HEK293 (cell line): Measurements from ENCODE around the gene OSCAR.
A peak's percentile ranks its signal among the peaks of the same experiment; 100 is the strongest.

Experiments used
- HOXA7 ChIP-seq: sonication (generic); formaldehyde crosslinking; IDR thresholded peaks from 2 replicates; pipeline ENCODE4 v1.8.1; 2022; ENCODE audit warnings: missing genetic modification reagents, borderline replicate concordance
- HOXC10 ChIP-seq: sonication (generic); formaldehyde crosslinking; IDR thresholded peaks from 2 replicates; pipeline ENCODE4 v1.8.1; 2023; ENCODE audit warnings: mild to moderate bottlenecking, missing genetic modification reagents
- KLF1 ChIP-seq: fragments of 450-650 bp; formaldehyde crosslinking; IDR thresholded peaks from 2 replicates; pipeline ENCODE4 v1.5.1; 2016; ENCODE audit warnings: missing biosample characterization, missing genetic modification characterization
- KLF7 ChIP-seq: fragments of 450-650 bp; formaldehyde crosslinking; IDR thresholded peaks from 2 replicates; pipeline ENCODE4 v1.5.1; 2016; ENCODE audit warnings: missing biosample characterization, missing genetic modification characterization, borderline replicate concordance
- KLF8 ChIP-seq: fragments of 450-650 bp; formaldehyde crosslinking; IDR thresholded peaks from 2 replicates; pipeline ENCODE4 v1.5.1; 2016; ENCODE audit warnings: missing biosample characterization, missing genetic modification characterization
- MEIS1 ChIP-seq: sonication (generic); formaldehyde crosslinking; IDR thresholded peaks from 2 replicates; pipeline ENCODE4 v1.8.1; 2022; ENCODE audit warnings: missing genetic modification reagents, mild to moderate bottlenecking, borderline replicate concordance
- PBX3 ChIP-seq: sonication (generic); formaldehyde crosslinking; IDR thresholded peaks from 2 replicates; pipeline ENCODE4 v1.8.1; 2022; ENCODE audit warnings: mild to moderate bottlenecking, moderate library complexity, missing genetic modification reagents
- PRDM1 ChIP-seq: fragments of 450-650 bp; formaldehyde crosslinking; IDR thresholded peaks from 2 replicates; pipeline ENCODE4; 2016; ENCODE audit warnings: missing biosample characterization, missing genetic modification characterization
- SCRT2 ChIP-seq: fragments of 450-650 bp; formaldehyde crosslinking; IDR thresholded peaks from 2 replicates; pipeline ENCODE4 v1.5.1; 2016; ENCODE audit warnings: missing biosample characterization, missing genetic modification characterization
- TCF7L2 ChIP-seq: IDR thresholded peaks from 2 replicates; pipeline ENCODE4 v1.6.1; 2011; ENCODE audit warnings: low read depth, mild to moderate bottlenecking, inconsistent platforms, low read length, moderate library complexity, borderline replicate concordance
- ZBTB7A ChIP-seq: fragments of 450-650 bp; formaldehyde crosslinking; IDR thresholded peaks from 2 replicates; pipeline ENCODE4 v1.5.1; 2016; ENCODE audit warnings: low read depth, missing biosample characterization, missing genetic modification characterization
- ZFHX2 ChIP-seq: fragments of 450-650 bp; formaldehyde crosslinking; conservative IDR thresholded peaks from 2 replicates; pipeline ENCODE4 v1.5.1; 2016; ENCODE audit warnings: missing biosample characterization, missing genetic modification characterization
- ZNF146 ChIP-seq: fragments of 450-650 bp; formaldehyde crosslinking; IDR thresholded peaks from 2 replicates; pipeline ENCODE4 v1.5.1; 2016; ENCODE audit warnings: missing biosample characterization, missing genetic modification characterization
- ZNF155 ChIP-seq: fragments of 450-650 bp; formaldehyde crosslinking; IDR thresholded peaks from 2 replicates; pipeline ENCODE4 v1.5.1; 2016; ENCODE audit warnings: missing biosample characterization, missing genetic modification characterization
- ZNF174 ChIP-seq: fragments of 450-650 bp; formaldehyde crosslinking; IDR thresholded peaks from 2 replicates; pipeline ENCODE4 v1.5.0; 2017; ENCODE audit warnings: missing biosample characterization, mild to moderate bottlenecking, missing genetic modification characterization
- ZNF175 ChIP-seq: fragments of 450-650 bp; formaldehyde crosslinking; IDR thresholded peaks from 2 replicates; pipeline ENCODE4 v1.5.1; 2016; ENCODE audit warnings: missing biosample characterization, missing genetic modification characterization
- ZNF202 ChIP-seq: fragments of 450-650 bp; formaldehyde crosslinking; IDR thresholded peaks from 2 replicates; pipeline ENCODE4 v1.5.1; 2016; ENCODE audit warnings: missing biosample characterization, missing genetic modification characterization, borderline replicate concordance
- ZNF24 ChIP-seq: fragments of 450-650 bp; formaldehyde crosslinking; IDR thresholded peaks from 2 replicates; pipeline ENCODE4 v1.5.1; 2016; ENCODE audit warnings: missing biosample characterization, missing genetic modification characterization
- ZNF354C ChIP-seq: fragments of 450-650 bp; formaldehyde crosslinking; IDR thresholded peaks from 2 replicates; pipeline ENCODE4 v1.5.1; 2016; ENCODE audit warnings: missing biosample characterization, missing genetic modification characterization, low read depth, borderline replicate concordance
- ZNF549 ChIP-seq: fragments of 450-650 bp; IDR thresholded peaks from 2 replicates; pipeline ENCODE4 v1.5.1; 2018; ENCODE audit warnings: missing biosample characterization, missing genetic modification characterization, mild to moderate bottlenecking, inconsistent platforms, moderate library complexity
- ZNF571 ChIP-seq: fragments of 450-650 bp; formaldehyde crosslinking; IDR thresholded peaks from 2 replicates; pipeline ENCODE4 v1.5.0; 2017; ENCODE audit warnings: missing biosample characterization, missing genetic modification characterization
- ZNF639 ChIP-seq: fragments of 450-650 bp; formaldehyde crosslinking; IDR thresholded peaks from 2 replicates; pipeline ENCODE4 v1.5.1; 2016; ENCODE audit warnings: missing biosample characterization, missing genetic modification characterization
- ZNF645 ChIP-seq: fragments of 450-650 bp; formaldehyde crosslinking; IDR thresholded peaks from 2 replicates; pipeline ENCODE4; 2016; ENCODE audit warnings: missing biosample characterization, missing genetic modification characterization
- ZNF785 ChIP-seq: fragments of 450-650 bp; formaldehyde crosslinking; IDR thresholded peaks from 2 replicates; pipeline ENCODE4 v1.5.1; 2016; ENCODE audit warnings: missing biosample characterization, missing genetic modification characterization
- ZNF830 ChIP-seq: fragments of 450-650 bp; IDR thresholded peaks from 2 replicates; pipeline ENCODE4 v1.5.0; 2018; ENCODE audit warnings: missing biosample characterization, missing genetic modification characterization, low read depth, mild to moderate bottlenecking, moderate library complexity
- TF ChIP-seq, protein P1 (sequence below): fragments of 450-650 bp; formaldehyde crosslinking; IDR thresholded peaks from 2 replicates; pipeline ENCODE4 v1.5.1; 2016; ENCODE audit warnings: missing biosample characterization, missing genetic modification characterization
- TF ChIP-seq, protein P2 (sequence below): fragments of 450-650 bp; formaldehyde crosslinking; IDR thresholded peaks from 2 replicates; pipeline ENCODE4 v1.5.1; 2016; ENCODE audit warnings: missing biosample characterization, missing genetic modification characterization
- TF ChIP-seq, protein P3 (sequence below): fragments of 450-650 bp; formaldehyde crosslinking; IDR thresholded peaks from 2 replicates; pipeline ENCODE4 v1.5.1; 2016; ENCODE audit warnings: missing biosample characterization, missing genetic modification characterization

Gene OSCAR

GRCh38 chr19:54136864-54137698, 36.5 kb upstream of the OSCAR start (continued):
- TF ChIP-seq SCRT2 (tag by site-specific recombination): peak; percentile 57; the same call in 1 of the 2 replicates
- no peak for TF ChIP-seq MEIS1
- no peak for TF ChIP-seq ZNF571 (tag by site-specific recombination)
- TF ChIP-seq KLF7 (tag by site-specific recombination): no peak
- TF ChIP-seq, protein P1, sequence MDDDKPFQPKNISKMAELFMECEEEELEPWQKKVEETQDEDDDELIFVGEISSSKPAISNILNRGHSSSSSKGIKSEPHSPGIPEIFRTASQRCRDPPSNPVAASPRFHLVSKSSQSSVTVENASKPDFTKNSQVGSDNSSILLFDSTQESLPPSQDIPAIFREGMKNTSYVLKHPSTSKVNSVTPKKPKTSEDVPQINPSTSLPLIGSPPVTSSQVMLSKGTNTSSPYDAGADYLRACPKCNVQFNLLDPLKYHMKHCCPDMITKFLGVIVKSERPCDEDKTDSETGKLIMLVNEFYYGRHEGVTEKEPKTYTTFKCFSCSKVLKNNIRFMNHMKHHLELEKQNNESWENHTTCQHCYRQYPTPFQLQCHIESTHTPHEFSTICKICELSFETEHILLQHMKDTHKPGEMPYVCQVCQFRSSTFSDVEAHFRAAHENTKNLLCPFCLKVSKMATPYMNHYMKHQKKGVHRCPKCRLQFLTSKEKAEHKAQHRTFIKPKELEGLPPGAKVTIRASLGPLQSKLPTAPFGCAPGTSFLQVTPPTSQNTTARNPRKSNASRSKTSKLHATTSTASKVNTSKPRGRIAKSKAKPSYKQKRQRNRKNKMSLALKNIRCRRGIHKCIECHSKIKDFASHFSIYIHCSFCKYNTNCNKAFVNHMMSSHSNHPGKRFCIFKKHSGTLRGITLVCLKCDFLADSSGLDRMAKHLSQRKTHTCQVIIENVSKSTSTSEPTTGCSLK (tag by site-specific recombination): no peak
- TF ChIP-seq ZBTB7A: no peak
- TF ChIP-seq ZNF175 (tag by site-specific recombination): no peak
- no peak for TF ChIP-seq ZNF639 (tag by site-specific recombination)
- no peak for TF ChIP-seq TCF7L2
- peak; percentile 96; the same call in 1 of the 2 replicates for TF ChIP-seq PBX3 (CRISPR knock-in tag)
- TF ChIP-seq ZNF202 (tag by site-specific recombination): no peak
- TF ChIP-seq ZNF354C (tag by site-specific recombination): no peak
- 0 out of 2 replicates have a peak, but pooled peaks have one; percentile 45 for TF ChIP-seq HOXC10 (CRISPR knock-in tag)
- no peak for TF ChIP-seq PRDM1 (tag by site-specific recombination)
- TF ChIP-seq, protein P2, sequence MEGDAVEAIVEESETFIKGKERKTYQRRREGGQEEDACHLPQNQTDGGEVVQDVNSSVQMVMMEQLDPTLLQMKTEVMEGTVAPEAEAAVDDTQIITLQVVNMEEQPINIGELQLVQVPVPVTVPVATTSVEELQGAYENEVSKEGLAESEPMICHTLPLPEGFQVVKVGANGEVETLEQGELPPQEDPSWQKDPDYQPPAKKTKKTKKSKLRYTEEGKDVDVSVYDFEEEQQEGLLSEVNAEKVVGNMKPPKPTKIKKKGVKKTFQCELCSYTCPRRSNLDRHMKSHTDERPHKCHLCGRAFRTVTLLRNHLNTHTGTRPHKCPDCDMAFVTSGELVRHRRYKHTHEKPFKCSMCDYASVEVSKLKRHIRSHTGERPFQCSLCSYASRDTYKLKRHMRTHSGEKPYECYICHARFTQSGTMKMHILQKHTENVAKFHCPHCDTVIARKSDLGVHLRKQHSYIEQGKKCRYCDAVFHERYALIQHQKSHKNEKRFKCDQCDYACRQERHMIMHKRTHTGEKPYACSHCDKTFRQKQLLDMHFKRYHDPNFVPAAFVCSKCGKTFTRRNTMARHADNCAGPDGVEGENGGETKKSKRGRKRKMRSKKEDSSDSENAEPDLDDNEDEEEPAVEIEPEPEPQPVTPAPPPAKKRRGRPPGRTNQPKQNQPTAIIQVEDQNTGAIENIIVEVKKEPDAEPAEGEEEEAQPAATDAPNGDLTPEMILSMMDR (tag by site-specific recombination): no peak
- no peak for TF ChIP-seq ZNF174
- peak; percentile 31; the same call in 1 of the 2 replicates for TF ChIP-seq ZNF24 (tag by site-specific recombination)
- peak; percentile 97 for TF ChIP-seq ZFHX2 (tag by site-specific recombination)
- TF ChIP-seq ZNF785 (tag by site-specific recombination): no peak
- no peak for TF ChIP-seq ZNF146
- TF ChIP-seq, protein P3, sequence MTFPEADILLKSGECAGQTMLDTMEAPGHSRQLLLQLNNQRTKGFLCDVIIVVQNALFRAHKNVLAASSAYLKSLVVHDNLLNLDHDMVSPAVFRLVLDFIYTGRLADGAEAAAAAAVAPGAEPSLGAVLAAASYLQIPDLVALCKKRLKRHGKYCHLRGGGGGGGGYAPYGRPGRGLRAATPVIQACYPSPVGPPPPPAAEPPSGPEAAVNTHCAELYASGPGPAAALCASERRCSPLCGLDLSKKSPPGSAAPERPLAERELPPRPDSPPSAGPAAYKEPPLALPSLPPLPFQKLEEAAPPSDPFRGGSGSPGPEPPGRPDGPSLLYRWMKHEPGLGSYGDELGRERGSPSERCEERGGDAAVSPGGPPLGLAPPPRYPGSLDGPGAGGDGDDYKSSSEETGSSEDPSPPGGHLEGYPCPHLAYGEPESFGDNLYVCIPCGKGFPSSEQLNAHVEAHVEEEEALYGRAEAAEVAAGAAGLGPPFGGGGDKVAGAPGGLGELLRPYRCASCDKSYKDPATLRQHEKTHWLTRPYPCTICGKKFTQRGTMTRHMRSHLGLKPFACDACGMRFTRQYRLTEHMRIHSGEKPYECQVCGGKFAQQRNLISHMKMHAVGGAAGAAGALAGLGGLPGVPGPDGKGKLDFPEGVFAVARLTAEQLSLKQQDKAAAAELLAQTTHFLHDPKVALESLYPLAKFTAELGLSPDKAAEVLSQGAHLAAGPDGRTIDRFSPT: no peak
- TF ChIP-seq ZNF549 (tag by site-specific recombination): no peak
- peak; percentile 18; the same call in 1 of the 2 replicates for TF ChIP-seq KLF8 (tag by site-specific recombination)
- TF ChIP-seq HOXA7 (CRISPR knock-in tag): no peak
- TF ChIP-seq KLF1 (tag by site-specific recombination): peak; percentile 61; the same call in 1 of the 2 replicates
- TF ChIP-seq ZNF830 (tag by site-specific recombination): no peak
- no peak for TF ChIP-seq ZNF645 (tag by site-specific recombination)
- TF ChIP-seq ZNF155 (tag by site-specific recombination): no peak
